Gastroesophageal sphincter (tissue), 3 donors: ENCODE results near the gene GOLGA7B.

Experiments used
- EP300 ChIP-seq: sonication (generic); formaldehyde crosslinking; IDR thresholded peaks from one replicate; pipeline ENCODE4 v1.6.1; 2017; ENCODE audit warnings: antibody characterized with exemption, mild to moderate bottlenecking
- TF ChIP-seq, protein P1 (sequence below), 4 experiments: fragments of 200-600 bp in 2 of 4; fragments of 450-650 bp in 2 of 4; sonication (generic) in 1 of 4; IDR thresholded peaks; one replicate each; pipeline ENCODE4 v1.5.1; 2017 to 2019; ENCODE audit warnings: antibody characterized with exemption in 4 of 4, mild to moderate bottlenecking in 2 of 4, moderate library complexity in 2 of 4

DNA sequence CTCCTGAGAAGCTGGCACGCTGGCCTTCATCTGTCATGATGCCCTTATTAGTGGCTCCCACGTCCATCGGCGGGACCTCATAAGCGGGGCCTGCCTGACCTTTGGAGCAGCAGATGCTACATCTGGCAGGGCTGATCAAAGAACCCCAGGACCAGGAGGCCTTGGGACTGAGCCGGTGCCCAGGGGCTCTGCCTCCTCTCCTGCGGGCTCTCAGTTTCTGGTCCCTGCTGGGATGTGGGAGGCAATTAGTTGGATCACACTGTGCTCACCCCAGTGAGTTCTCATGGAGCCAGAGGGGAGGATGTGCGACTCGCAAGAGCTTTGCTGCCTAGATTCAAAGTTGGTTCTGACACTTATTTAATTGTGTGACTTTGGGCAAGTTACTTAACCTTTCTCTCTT is 49.2 kb upstream of the GOLGA7B start:
- TF ChIP-seq, protein P1, sequence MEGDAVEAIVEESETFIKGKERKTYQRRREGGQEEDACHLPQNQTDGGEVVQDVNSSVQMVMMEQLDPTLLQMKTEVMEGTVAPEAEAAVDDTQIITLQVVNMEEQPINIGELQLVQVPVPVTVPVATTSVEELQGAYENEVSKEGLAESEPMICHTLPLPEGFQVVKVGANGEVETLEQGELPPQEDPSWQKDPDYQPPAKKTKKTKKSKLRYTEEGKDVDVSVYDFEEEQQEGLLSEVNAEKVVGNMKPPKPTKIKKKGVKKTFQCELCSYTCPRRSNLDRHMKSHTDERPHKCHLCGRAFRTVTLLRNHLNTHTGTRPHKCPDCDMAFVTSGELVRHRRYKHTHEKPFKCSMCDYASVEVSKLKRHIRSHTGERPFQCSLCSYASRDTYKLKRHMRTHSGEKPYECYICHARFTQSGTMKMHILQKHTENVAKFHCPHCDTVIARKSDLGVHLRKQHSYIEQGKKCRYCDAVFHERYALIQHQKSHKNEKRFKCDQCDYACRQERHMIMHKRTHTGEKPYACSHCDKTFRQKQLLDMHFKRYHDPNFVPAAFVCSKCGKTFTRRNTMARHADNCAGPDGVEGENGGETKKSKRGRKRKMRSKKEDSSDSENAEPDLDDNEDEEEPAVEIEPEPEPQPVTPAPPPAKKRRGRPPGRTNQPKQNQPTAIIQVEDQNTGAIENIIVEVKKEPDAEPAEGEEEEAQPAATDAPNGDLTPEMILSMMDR (IDR thresholded peaks at IDR 0.05) = no peak
- TF ChIP-seq EP300 = no peak
